HepG2 (cell line): ENCODE data around the gene NEK8. TPM values are rescaled to one million over a fixed set of nuclear protein-coding genes. Genes with fewer than 3 reads are reported as not detected.

Experiments used
- CEBPZ ChIP-seq: IDR thresholded peaks from 2 replicates; pipeline ENCODE4 v1.6.1; 2012; ENCODE audit warnings: low read length, improper control_type of control experiment
- FOXA3 ChIP-seq: IDR thresholded peaks from 2 replicates; pipeline ENCODE4 v1.6.1; 2016; ENCODE audit warnings: missing genetic modification reagents, missing compliant biosample characterization
- IKZF1 ChIP-seq: fragments of 450-650 bp; IDR thresholded peaks from 2 replicates; pipeline ENCODE4 v1.7.1; 2016
- NPAS2 ChIP-seq: sonication (generic); formaldehyde crosslinking; IDR thresholded peaks from 2 replicates; pipeline ENCODE4 v1.8.0; 2022; ENCODE audit warnings: mild to moderate bottlenecking, missing genetic modification reagents, borderline replicate concordance
- PRMT3 ChIP-seq: sonication (generic); formaldehyde crosslinking; IDR thresholded peaks from 2 replicates; pipeline ENCODE4 v1.8.1; 2022; ENCODE audit warnings: low read depth, mild to moderate bottlenecking, moderate library complexity, missing genetic modification reagents, borderline replicate concordance
- PTBP1 ChIP-seq: fragments of 200-400 bp; formaldehyde crosslinking; IDR thresholded peaks from 2 replicates; pipeline ENCODE4 v1.6.1; 2018; ENCODE audit warnings: low read length, low read depth; ENCODE audit not compliant: poor library complexity, severe bottlenecking
- RBFOX2 ChIP-seq: fragments of 200-400 bp; formaldehyde crosslinking; IDR thresholded peaks from 2 replicates; pipeline ENCODE4 v1.6.1; 2017; ENCODE audit warnings: low read depth, mild to moderate bottlenecking, low read length
- SNAI1 ChIP-seq: sonication (generic); formaldehyde crosslinking; IDR thresholded peaks from 2 replicates; pipeline ENCODE4 v1.5.0; 2020; ENCODE audit warnings: mild to moderate bottlenecking, missing genetic modification reagents, borderline replicate concordance
- SP1 ChIP-seq, 2 experiments: fragments of 450-650 bp in 1 of 2; sonication (generic) in 1 of 2; formaldehyde crosslinking in 1 of 2; IDR thresholded peaks; 2 replicates each; pipeline versions ENCODE4 v1.4.0 to v1.6.1; 2016 to 2020; ENCODE audit warnings: missing genetic modification reagents in 1 of 2
- ZNF101 ChIP-seq: sonication (generic); formaldehyde crosslinking; IDR thresholded peaks from 2 replicates; pipeline ENCODE4 v1.4.0; 2020; ENCODE audit warnings: mild to moderate bottlenecking, low read depth, missing genetic modification reagents, borderline replicate concordance
- ZNF160 ChIP-seq: sonication (generic); formaldehyde crosslinking; IDR thresholded peaks from 2 replicates; pipeline ENCODE4 v1.8.0; 2022; ENCODE audit warnings: mild to moderate bottlenecking, inconsistent platforms, missing genetic modification reagents
- polyA plus RNA-seq, 8 experiments: library from polyadenylated mRNA; depleted of rRNA in 3 of 8; stranded (reverse) in 7 of 8; unstranded in 1 of 8; fragments of >200 nt; fragmentation: Illumina TruSeq in 4 of 8; extraction: Trizol in 4 of 8; gene quantifications; 2 replicates each; pipeline versions ENCODE4 v1.2.1 to v1.2.3, GENCODE V29; 2011 to 2016; ENCODE audit warnings: low read depth in 4 of 8, missing spikeins in 1 of 8, mixed read lengths in 1 of 8; ENCODE audit not compliant: insufficient read depth in 1 of 8
- total RNA-seq, 5 experiments: library from RNA; depleted of rRNA; stranded (reverse); fragments of >200 nt; fragmentation: Illumina TruSeq; extraction: Trizol; gene quantifications; 2 replicates each; pipeline ENCODE4 v1.2.3, GENCODE V29; 2016; ENCODE audit warnings: low read depth in 1 of 5
- TF ChIP-seq, protein P1 (sequence below): sonication (generic); formaldehyde crosslinking; IDR thresholded peaks from 2 replicates; pipeline ENCODE4 v1.5.0; 2020; ENCODE audit warnings: mild to moderate bottlenecking, missing genetic modification reagents, borderline replicate concordance
- TF ChIP-seq, protein P2 (sequence below): sonication (generic); formaldehyde crosslinking; IDR thresholded peaks from 2 replicates; pipeline ENCODE4 v1.5.1; 2020; ENCODE audit warnings: missing genetic modification reagents, mild to moderate bottlenecking, borderline replicate concordance

The NEK8 gene
- total and polyA plus RNA-seq, 2 of the 13 experiments (the other 11 are each of a cell fraction or from before 2014, with no cell fraction given), result 5.8 to 13.5 TPM

DNA sequence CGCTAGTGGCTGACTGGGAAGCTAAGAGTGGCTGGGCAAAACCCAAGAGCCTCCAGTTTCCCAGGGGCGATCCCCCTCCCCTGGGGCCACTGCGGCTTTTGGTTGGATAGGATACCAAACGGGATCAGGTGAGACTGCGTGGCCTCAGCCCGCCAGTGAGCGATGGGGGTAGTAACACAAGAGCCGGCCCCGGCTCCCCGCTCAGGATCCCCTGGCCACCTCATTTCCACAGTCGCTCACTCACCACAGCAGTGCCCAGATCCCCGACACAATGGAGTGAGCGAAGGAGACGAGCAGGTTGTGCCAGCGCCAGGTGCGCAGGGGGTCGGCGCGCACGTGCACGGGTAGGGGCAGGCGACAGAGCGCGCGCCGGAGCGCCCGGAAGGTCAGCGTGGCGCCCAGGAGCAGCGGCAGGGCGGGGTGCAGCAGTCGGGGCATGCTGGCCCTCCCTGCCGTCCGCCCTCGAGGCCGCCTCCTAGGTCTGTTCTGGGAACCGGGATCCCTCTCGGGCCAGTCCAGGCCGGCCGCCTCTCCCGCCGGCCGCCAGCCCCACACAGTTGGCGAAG is 2.8 kb upstream of the NEK8 start (continued):
- TF ChIP-seq CEBPZ (no peak), FOXA3 (CRISPR knock-in tag) (no peak; the same call in 1 of the 2 replicates), PTBP1 (no peak), RBFOX2 (peak; percentile 97), ZNF101 (CRISPR knock-in tag) (no peak), NPAS2 (CRISPR knock-in tag) (no peak), SNAI1 (no peak), ZNF160 (CRISPR knock-in tag) (no peak; the same call in 1 of the 2 replicates), PRMT3 (CRISPR knock-in tag) (no peak), IKZF1 (no peak), SP1 (IDR thresholded peaks at IDR 0.05) (no peak), SP1 (CRISPR knock-in tag; IDR thresholded peaks at IDR 0.05) (peak; percentile 36; the same call in 1 of the 2 replicates)
- TF ChIP-seq, protein P1, sequence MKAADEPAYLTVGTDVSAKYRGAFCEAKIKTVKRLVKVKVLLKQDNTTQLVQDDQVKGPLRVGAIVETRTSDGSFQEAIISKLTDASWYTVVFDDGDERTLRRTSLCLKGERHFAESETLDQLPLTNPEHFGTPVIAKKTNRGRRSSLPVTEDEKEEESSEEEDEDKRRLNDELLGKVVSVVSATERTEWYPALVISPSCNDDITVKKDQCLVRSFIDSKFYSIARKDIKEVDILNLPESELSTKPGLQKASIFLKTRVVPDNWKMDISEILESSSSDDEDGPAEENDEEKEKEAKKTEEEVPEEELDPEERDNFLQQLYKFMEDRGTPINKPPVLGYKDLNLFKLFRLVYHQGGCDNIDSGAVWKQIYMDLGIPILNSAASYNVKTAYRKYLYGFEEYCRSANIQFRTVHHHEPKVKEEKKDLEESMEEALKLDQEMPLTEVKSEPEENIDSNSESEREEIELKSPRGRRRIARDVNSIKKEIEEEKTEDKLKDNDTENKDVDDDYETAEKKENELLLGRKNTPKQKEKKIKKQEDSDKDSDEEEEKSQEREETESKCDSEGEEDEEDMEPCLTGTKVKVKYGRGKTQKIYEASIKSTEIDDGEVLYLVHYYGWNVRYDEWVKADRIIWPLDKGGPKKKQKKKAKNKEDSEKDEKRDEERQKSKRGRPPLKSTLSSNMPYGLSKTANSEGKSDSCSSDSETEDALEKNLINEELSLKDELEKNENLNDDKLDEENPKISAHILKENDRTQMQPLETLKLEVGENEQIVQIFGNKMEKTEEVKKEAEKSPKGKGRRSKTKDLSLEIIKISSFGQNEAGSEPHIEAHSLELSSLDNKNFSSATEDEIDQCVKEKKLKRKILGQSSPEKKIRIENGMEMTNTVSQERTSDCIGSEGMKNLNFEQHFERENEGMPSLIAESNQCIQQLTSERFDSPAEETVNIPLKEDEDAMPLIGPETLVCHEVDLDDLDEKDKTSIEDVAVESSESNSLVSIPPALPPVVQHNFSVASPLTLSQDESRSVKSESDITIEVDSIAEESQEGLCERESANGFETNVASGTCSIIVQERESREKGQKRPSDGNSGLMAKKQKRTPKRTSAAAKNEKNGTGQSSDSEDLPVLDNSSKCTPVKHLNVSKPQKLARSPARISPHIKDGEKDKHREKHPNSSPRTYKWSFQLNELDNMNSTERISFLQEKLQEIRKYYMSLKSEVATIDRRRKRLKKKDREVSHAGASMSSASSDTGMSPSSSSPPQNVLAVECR (CRISPR knock-in tag), result peak; percentile 81
- TF ChIP-seq, protein P2, sequence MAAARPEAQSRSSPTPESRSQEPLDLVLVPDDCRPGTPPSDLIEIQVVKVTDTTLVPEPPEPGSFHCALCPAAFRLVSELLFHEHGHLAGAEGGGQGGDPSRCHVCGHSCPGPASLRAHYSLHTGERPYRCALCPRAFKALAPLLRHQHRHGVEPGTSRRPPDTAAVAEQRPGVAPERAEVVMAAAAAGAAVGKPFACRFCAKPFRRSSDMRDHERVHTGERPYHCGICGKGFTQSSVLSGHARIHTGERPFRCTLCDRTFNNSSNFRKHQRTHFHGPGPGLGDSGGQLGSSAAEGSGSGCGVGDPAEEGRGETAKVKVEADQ (CRISPR knock-in tag), result peak; percentile 93; the same call in 1 of the 2 replicates
